ENCODE measurements around the gene PFKP. TPM values are rescaled to one million over a fixed set of nuclear protein-coding genes. Genes with fewer than 3 reads are reported as not detected.

The PFKP gene
- total RNA-seq, 1 experiment from 2014 or later: 971 TPM

Other genes with a start within 250 kb of the PFKP start
- gene PITRM1, start 105.2 kb downstream of the PFKP start, total RNA-seq (2014; rRNA removed; shearing (Covaris generic); ENCODE audit: low replicate concordance): 115 and 132 TPM in 2 replicates